IPS DF 4.7 (cell line): ENCODE results near the gene GABRB3.

Source experiments
- DNase-seq: peaks from one replicate; pipeline ENCODE4 v3.0.0-alpha.2; 2013; ENCODE audit warnings: low spot score; ENCODE audit errors: extremely low read depth

Gene GABRB3

GRCh38 chr15:26679927-26680326, 92.9 kb downstream of the GABRB3 start:
- DNase-seq = no peak

- DNase-seq = no peak
These were observed 96.8 kb downstream of the GABRB3 start for GRCh38 chr15:26676115-26676514.

- DNase-seq = no peak
These were observed 98.4 kb downstream of the GABRB3 start for GRCh38 chr15:26674467-26674866.

- DNase-seq = no peak
These were observed 99.4 kb downstream of the GABRB3 start for GRCh38 chr15:26673445-26673844.

- no peak for DNase-seq
These were observed 102.8 kb downstream of the GABRB3 start for GRCh38 chr15:26670116-26670515.

- no peak for DNase-seq
These were observed 105.5 kb downstream of the GABRB3 start for GRCh38 chr15:26667222-26667988.

GRCh38 chr15:26665957-26666791, 106.7 kb downstream of the GABRB3 start:
- no peak for DNase-seq

- DNase-seq = no peak
These were observed 110.6 kb downstream of the GABRB3 start for GRCh38 chr15:26662283-26662682.

- no peak for DNase-seq
These were observed 111.1 kb downstream of the GABRB3 start for GRCh38 chr15:26661748-26662147.

GRCh38 chr15:26661107-26661506, 111.8 kb downstream of the GABRB3 start:
- no peak for DNase-seq

- no peak for DNase-seq
These were observed 112.6 kb downstream of the GABRB3 start for GRCh38 chr15:26660241-26660640.

GRCh38 chr15:26658290-26658689, 114.6 kb downstream of the GABRB3 start:
- no peak for DNase-seq

- no peak for DNase-seq
These were observed 116.8 kb downstream of the GABRB3 start for GRCh38 chr15:26656080-26656479.

GRCh38 chr15:26651909-26652308, 121.0 kb downstream of the GABRB3 start:
- no peak for DNase-seq

- DNase-seq = no peak
These were observed 124.2 kb downstream of the GABRB3 start for GRCh38 chr15:26648676-26649075.

- DNase-seq = no peak
These were observed 127.9 kb downstream of the GABRB3 start for GRCh38 chr15:26644948-26645347.

- DNase-seq = no peak
These were observed 131.7 kb downstream of the GABRB3 start for GRCh38 chr15:26641144-26641543.

GRCh38 chr15:26640601-26641000, 132.3 kb downstream of the GABRB3 start:
- DNase-seq = no peak

GRCh38 chr15:26639966-26640365, 132.9 kb downstream of the GABRB3 start:
- no peak for DNase-seq

GRCh38 chr15:26635614-26636013, 137.3 kb downstream of the GABRB3 start:
- no peak for DNase-seq

GRCh38 chr15:26635105-26635504, 137.8 kb downstream of the GABRB3 start:
- DNase-seq = no peak

- DNase-seq = no peak
These were observed 138.5 kb downstream of the GABRB3 start for GRCh38 chr15:26634319-26634718.

- no peak for DNase-seq
These were observed 140.4 kb downstream of the GABRB3 start for GRCh38 chr15:26632500-26632899.
